ENCODE results near the gene DHRS11. TPM values are rescaled to one million over a fixed set of nuclear protein-coding genes. Genes with fewer than 3 reads are reported as not detected.

The DHRS11 gene
- total RNA-seq, 1 donor from 2014 or later, result 14.8 TPM

GRCh38 chr17:36576793-36577192 is 14.9 kb upstream of the DHRS11 start:
- no peak overlapping the region for H3K4me3 ChIP-seq (ENCODE audit: low read depth, low read length)
- no peak for DNase-seq (ENCODE audit: low read depth)
- TF ChIP-seq, protein P1, sequence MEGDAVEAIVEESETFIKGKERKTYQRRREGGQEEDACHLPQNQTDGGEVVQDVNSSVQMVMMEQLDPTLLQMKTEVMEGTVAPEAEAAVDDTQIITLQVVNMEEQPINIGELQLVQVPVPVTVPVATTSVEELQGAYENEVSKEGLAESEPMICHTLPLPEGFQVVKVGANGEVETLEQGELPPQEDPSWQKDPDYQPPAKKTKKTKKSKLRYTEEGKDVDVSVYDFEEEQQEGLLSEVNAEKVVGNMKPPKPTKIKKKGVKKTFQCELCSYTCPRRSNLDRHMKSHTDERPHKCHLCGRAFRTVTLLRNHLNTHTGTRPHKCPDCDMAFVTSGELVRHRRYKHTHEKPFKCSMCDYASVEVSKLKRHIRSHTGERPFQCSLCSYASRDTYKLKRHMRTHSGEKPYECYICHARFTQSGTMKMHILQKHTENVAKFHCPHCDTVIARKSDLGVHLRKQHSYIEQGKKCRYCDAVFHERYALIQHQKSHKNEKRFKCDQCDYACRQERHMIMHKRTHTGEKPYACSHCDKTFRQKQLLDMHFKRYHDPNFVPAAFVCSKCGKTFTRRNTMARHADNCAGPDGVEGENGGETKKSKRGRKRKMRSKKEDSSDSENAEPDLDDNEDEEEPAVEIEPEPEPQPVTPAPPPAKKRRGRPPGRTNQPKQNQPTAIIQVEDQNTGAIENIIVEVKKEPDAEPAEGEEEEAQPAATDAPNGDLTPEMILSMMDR (conservative IDR thresholded peaks at IDR 0.05; ENCODE audit: low read depth, low read length), result no peak

DNA sequence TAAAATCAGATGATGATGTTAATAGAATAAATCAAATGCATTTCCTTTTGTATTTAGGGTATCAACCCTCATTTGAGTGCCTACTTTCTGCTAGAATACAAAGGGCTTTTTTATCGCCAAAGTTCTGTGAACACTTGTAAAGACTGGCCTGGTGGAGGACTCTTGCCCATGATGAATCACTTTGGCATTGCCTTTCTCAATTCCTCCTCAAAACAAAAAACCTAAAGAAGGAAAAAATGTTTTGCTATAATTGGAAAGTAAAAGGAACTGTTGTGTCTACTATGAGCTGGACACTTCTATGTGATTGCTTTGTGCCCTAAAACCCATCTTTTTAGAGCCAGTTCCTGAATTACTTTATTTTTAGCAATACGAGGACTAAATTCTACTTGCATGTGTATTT is 13.0 kb upstream of the DHRS11 start:
- TF ChIP-seq, protein P1 (conservative IDR thresholded peaks at IDR 0.05; ENCODE audit: low read depth, low read length), result no peak
- DNase-seq (ENCODE audit: low read depth), result no peak
- H3K4me3 ChIP-seq (ENCODE audit: low read depth, low read length), result no peak overlapping the region

DNA sequence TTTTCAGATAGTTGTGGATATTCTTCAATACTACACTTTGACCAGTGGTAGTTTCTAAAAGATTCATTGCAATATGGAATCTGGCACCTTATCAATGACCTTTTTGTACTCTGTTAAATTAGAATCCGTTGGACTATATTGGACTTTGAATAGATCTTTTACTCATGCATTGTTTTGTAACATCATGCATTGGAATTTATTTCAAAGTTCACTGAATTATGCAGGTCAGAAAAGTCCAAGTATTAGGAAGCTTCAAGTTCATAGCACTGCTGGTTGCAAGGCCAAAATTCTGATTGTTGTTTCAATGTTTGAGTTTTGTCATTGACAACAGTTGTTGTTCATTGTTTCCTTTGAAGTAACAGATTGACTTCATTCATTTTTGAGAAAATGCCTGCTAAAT is 7.9 kb upstream of the DHRS11 start:
- DNase-seq (ENCODE audit: low read depth), result no peak
- TF ChIP-seq, protein P1 (conservative IDR thresholded peaks at IDR 0.05; ENCODE audit: low read depth, low read length), result no peak
- no peak overlapping the region for H3K4me3 ChIP-seq (ENCODE audit: low read depth, low read length)

DNA sequence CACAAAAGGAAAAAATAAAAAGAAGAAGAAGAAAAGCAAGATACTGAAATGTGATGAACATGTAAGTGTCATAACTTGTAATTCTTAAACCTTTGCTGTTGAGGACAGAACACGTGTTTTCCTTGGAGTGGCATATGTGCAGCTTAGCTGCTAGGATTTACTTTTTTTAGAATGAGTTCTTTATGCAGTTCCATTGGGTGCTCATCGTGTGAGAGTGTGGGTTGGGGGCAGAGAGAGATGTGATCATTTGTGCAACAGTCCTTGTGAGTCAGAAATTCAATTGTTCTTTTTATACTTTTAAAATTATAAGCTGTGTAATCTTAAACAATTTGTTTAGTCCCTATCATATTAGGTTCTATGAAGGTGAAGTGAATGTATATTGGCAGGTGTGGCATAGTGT is 5.5 kb upstream of the DHRS11 start:
- no peak overlapping the region for H3K4me3 ChIP-seq (ENCODE audit: low read depth, low read length)
- no peak for DNase-seq (ENCODE audit: low read depth)
- TF ChIP-seq, protein P1 (conservative IDR thresholded peaks at IDR 0.05; ENCODE audit: low read depth, low read length), result no peak

DNA sequence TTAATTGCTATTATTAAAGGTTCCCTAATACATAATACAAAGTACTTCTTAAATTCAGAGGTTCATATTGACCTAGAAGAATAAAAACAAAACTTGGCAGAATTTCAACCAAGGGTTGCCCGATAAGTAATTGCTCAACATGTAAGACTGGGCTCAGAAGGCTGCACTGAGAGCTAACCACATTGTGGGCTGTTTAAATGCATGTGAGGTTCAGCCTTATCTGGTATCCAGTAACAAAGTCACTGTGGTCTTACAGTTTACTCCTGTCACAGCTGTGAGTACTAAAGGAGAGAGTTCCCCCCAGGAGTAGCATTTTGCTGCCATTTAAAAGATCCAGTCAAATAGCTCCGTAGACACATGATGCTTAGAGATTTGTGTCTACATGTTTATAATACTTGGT is 1.6 kb upstream of the DHRS11 start:
- no peak overlapping the region for H3K4me3 ChIP-seq (ENCODE audit: low read depth, low read length)
- DNase-seq (ENCODE audit: low read depth), result no peak

DNA sequence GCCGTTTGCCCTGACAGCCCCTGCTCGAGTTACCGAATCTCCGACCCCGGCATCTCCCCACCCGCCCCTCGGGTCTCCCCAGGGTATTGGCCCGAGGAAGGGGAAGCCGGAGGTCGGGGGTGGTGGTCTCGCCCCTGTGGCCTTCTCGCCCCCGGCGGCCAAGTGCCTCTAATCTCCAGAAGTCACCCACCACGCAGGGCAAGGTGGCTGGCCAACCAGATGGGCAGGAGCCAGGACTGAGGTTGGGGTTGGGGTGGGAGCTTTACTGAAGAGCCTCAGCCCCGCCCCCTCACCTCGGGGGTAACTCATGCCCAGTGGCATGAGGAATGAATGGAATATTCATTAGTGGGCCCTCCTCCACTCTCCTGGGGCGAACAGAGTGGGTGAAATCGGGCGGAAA is 637 bp downstream of the DHRS11 start:
- DNase-seq (ENCODE audit: low read depth), result no peak
- peak overlapping the region; percentile 68 for H3K4me3 ChIP-seq (ENCODE audit: low read depth, low read length)
- TF ChIP-seq, protein P1 (conservative IDR thresholded peaks at IDR 0.05; ENCODE audit: low read depth, low read length), result no peak

More for the DNA sequence above, 1.6 kb upstream of the DHRS11 start:
- TF ChIP-seq, protein P1 (conservative IDR thresholded peaks at IDR 0.05; ENCODE audit: low read depth, low read length), result no peak

DNA sequence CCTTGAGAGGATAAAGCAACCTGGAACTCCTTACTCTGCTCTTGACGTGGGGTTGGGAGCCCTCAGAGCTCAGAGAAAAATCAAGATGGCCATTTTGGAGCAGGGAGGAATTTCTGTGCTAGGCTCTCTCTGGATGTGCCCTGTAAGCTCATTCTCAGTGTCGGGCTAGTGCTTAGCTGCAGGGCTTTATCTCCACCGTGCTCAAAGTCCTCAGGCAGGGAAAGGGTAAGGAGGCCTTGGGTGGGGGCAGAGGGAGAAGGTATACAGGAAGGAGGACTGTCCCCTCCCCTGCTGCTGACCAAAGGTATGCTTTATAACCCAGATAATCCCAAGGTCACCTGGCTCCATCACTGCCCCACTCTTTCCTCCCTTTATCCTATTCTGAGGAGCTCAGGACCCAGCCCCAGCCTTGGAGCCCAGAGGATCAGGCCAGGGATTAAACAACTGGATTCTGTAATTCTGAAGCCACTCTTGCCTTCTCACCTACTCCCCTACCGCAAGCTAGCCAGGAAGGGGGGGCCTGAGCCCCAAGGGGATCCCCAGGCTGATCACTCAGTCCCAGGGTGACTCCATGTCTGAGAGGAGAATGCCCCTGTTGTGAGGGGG is 1.1 kb downstream of the DHRS11 start:
- DNase-seq (ENCODE audit: low read depth), result no peak
- TF ChIP-seq, protein P1 (conservative IDR thresholded peaks at IDR 0.05; ENCODE audit: low read depth, low read length), result no peak

More for the DNA sequence above, 1.1 kb downstream of the DHRS11 start:
- H3K4me3 ChIP-seq (ENCODE audit: low read depth, low read length), result peak overlapping the region; percentile 68

Data from epithelial cell of proximal tubule (primary cell).